DMS79 treated with DMSO at 0.1 percent for 48 hours (cell line): ENCODE data around the gene EFCC1.
"Not testable (repeated sequence)": the region's sequence is repeated elsewhere in the genome, so short reads cannot be mapped to it uniquely, and the experiment has no call there.

Experiments
- DNase-seq: peaks from one replicate; lab custom pipeline; 2025; lab: John Stamatoyannopoulos, UW

EFCC1 gene

GRCh38 chr3:129078510-129078909 lies 77.4 kb downstream of the EFCC1 start:
- DNase-seq = no peak

GRCh38 chr3:129081503-129081902 lies 80.4 kb downstream of the EFCC1 start:
- DNase-seq = no peak

GRCh38 chr3:129082026-129082425 lies 80.9 kb downstream of the EFCC1 start:
- DNase-seq = no peak

GRCh38 chr3:129084501-129084900 lies 83.4 kb downstream of the EFCC1 start:
- DNase-seq = no peak

- no peak for DNase-seq
Measured at GRCh38 chr3:129085165-129085715, 84.1 kb downstream of the EFCC1 start.

- DNase-seq = no peak
Measured at GRCh38 chr3:129085818-129086217, 84.7 kb downstream of the EFCC1 start.

GRCh38 chr3:129087138-129087702 lies 86.1 kb downstream of the EFCC1 start:
- DNase-seq = no peak

GRCh38 chr3:129087904-129088303 lies 86.8 kb downstream of the EFCC1 start:
- DNase-seq = not testable (repeated sequence)

GRCh38 chr3:129088312-129088711 lies 87.2 kb downstream of the EFCC1 start:
- not testable (repeated sequence) for DNase-seq
